OCI-LY7 (cell line): ENCODE measurements around the gene RASAL3.
"Not testable (repeated sequence)": the region's sequence is repeated elsewhere in the genome, so short reads cannot be mapped to it uniquely, and the experiment has no call there.

ENCODE experiments used
- CTCF ChIP-seq: fragments of 200-600 bp; sonication (generic); conservative IDR thresholded peaks from 2 replicates; pipeline ENCODE4 v1.5.1; 2014; ENCODE audit warnings: mild to moderate bottlenecking, antibody characterized with exemption, low read length, moderate library complexity, mixed read lengths
- EZH2phosphoT487 ChIP-seq: fragments of 200-600 bp; sonication (generic); IDR thresholded peaks from 2 replicates; pipeline ENCODE4 v1.6.1; 2018; ENCODE audit warnings: low read depth, borderline replicate concordance, mild to moderate bottlenecking, mixed run types, antibody characterized with exemption, low read length, moderate library complexity, mixed read lengths

- TF ChIP-seq CTCF, EZH2phosphoT487: not testable (repeated sequence)
These were observed 16.7 kb upstream of the RASAL3 start for GRCh38 chr19:15480996-15481395.
